Stimulated activated CD8-positive, alpha-beta memory T cell treated with anti-CD3 and anti-CD28 coated beads, Interleukin-12 subunit alpha, Interleukin-12 subunit beta, amount 100 ng/mL, for 4 hours (primary cell): ENCODE data around the gene ATP8B1.
A peak's percentile ranks its signal among the peaks of the same experiment; 100 is the strongest.
"Not testable (repeated sequence)": the region's sequence is repeated elsewhere in the genome, so short reads cannot be mapped to it uniquely, and the experiment has no call there.

Source experiments
- DNase-seq: peaks from one replicate; pipeline ENCODE4 v3.0.0-alpha.2; 2020; ENCODE audit warnings: low read depth

The ATP8B1 gene

GRCh38 chr18:57660961-57661360 lies 142.2 kb downstream of the ATP8B1 start:
- DNase-seq, result no peak

GRCh38 chr18:57659460-57660102 lies 143.5 kb downstream of the ATP8B1 start:
- no peak for DNase-seq

- no peak for DNase-seq
These were observed 145.6 kb downstream of the ATP8B1 start for GRCh38 chr18:57657542-57657941.

GRCh38 chr18:57655740-57656139 lies 147.4 kb downstream of the ATP8B1 start:
- no peak for DNase-seq

- DNase-seq, result no peak
These were observed 151.2 kb downstream of the ATP8B1 start for GRCh38 chr18:57651914-57652313.

- DNase-seq, result no peak
These were observed 153.3 kb downstream of the ATP8B1 start for GRCh38 chr18:57649556-57650500.

GRCh38 chr18:57648414-57648813 lies 154.7 kb downstream of the ATP8B1 start:
- DNase-seq, result no peak

GRCh38 chr18:57644540-57644939 lies 158.6 kb downstream of the ATP8B1 start:
- DNase-seq, result no peak

- DNase-seq, result not testable (repeated sequence)
These were observed 159.4 kb downstream of the ATP8B1 start for GRCh38 chr18:57643726-57644125.

GRCh38 chr18:57642462-57642861 lies 160.7 kb downstream of the ATP8B1 start:
- not testable (repeated sequence) for DNase-seq

- DNase-seq, result no peak
These were observed 162.4 kb downstream of the ATP8B1 start for GRCh38 chr18:57640749-57641148.

GRCh38 chr18:57640236-57640635 lies 162.9 kb downstream of the ATP8B1 start:
- DNase-seq, result no peak

GRCh38 chr18:57635003-57635822 lies 167.9 kb downstream of the ATP8B1 start:
- no peak for DNase-seq

- no peak for DNase-seq
These were observed 171.4 kb downstream of the ATP8B1 start for GRCh38 chr18:57631697-57632096.

GRCh38 chr18:57630754-57631595 lies 172.1 kb downstream of the ATP8B1 start:
- no peak for DNase-seq

GRCh38 chr18:57630002-57630753 lies 172.9 kb downstream of the ATP8B1 start:
- DNase-seq, result peak; percentile 88

GRCh38 chr18:57629422-57629821 lies 173.7 kb downstream of the ATP8B1 start:
- no peak for DNase-seq

- no peak for DNase-seq
These were observed 175.6 kb downstream of the ATP8B1 start for GRCh38 chr18:57627488-57627887.

GRCh38 chr18:57624988-57625387 lies 178.1 kb downstream of the ATP8B1 start:
- DNase-seq, result no peak

- DNase-seq, result no peak
These were observed 181.9 kb downstream of the ATP8B1 start for GRCh38 chr18:57621246-57621604.

GRCh38 chr18:57619876-57620275 lies 183.2 kb downstream of the ATP8B1 start:
- DNase-seq, result no peak
